B cell (primary cell): Measurements from ENCODE around the gene ITGB6. TPM values are rescaled to one million over a fixed set of nuclear protein-coding genes. Genes with fewer than 3 reads are reported as not detected.

Source experiments
- ATAC-seq: fragments of 200-7000 bp; cut with Tn5 transposase; one replicate; pipeline ENCODE4 v1.10.0; 2021; ENCODE audit warnings: low read depth, mild to moderate bottlenecking, moderate number of reproducible peaks, moderate library complexity
- CTCF ChIA-PET: fragments of 350-600 bp; sonication (Branson Sonifier 250); formaldehyde crosslinking; loops from one replicate; lab custom pipeline; 2021; ENCODE audit warnings: antibody characterized with exemption, inconsistent platforms; lab: Charles Lee
- POLR2A ChIA-PET: fragments of 350-600 bp; sonication (Branson Sonifier 250); formaldehyde crosslinking; loops from one replicate; lab custom pipeline; 2021; ENCODE audit warnings: antibody characterized with exemption; lab: Charles Lee
- DNase-seq: peaks from one replicate; pipeline ENCODE4 v3.0.0; 2013
- H2AFZ ChIP-seq: 2 replicates; pipeline ENCODE4 v1.6.1; 2012; ENCODE audit warnings: mild to moderate bottlenecking, low read depth, low read length; ENCODE audit not compliant: insufficient read depth, poor library complexity, severe bottlenecking
- H3K27ac ChIP-seq, 2 donors: 1 replicate in 1 of 2; 2 replicates in 1 of 2; pipeline ENCODE4 v1.5.1; 2012 to 2013; ENCODE audit warnings: low read length in 2 of 2, mild to moderate bottlenecking in 2 of 2, moderate library complexity in 1 of 2
- H3K27me3 ChIP-seq, 4 experiments: fragments of 200-600 bp in 1 of 4; sonication (generic) in 1 of 4; replicated peaks in 1 of 4; 1 replicate in 2 of 4; 2 replicates in 2 of 4; pipeline versions ENCODE4 v1.6.1 to v1.7.0; 2013 to 2016; ENCODE audit warnings: low read length in 3 of 4, mild to moderate bottlenecking in 2 of 4, mixed read lengths in 1 of 4, moderate library complexity in 1 of 4; ENCODE audit not compliant: insufficient read depth in 4 of 4, control insufficient read depth in 3 of 4; ENCODE audit errors: control extremely low read depth in 1 of 4
- H3K36me3 ChIP-seq, 2 experiments: replicated peaks in 1 of 2; 1 replicate in 1 of 2; 2 replicates in 1 of 2; pipeline versions ENCODE4 v1.6.1 to v1.7.1; 2013; ENCODE audit warnings: low read length in 1 of 2; ENCODE audit not compliant: insufficient read depth in 2 of 2, control insufficient read depth in 1 of 2; ENCODE audit errors: control extremely low read depth in 1 of 2, extremely low read depth in 1 of 2
- H3K4me1 ChIP-seq, 2 donors: fragments of 200-600 bp in 1 of 2; sonication (generic) in 1 of 2; 1 replicate in 1 of 2; 2 replicates in 1 of 2; pipeline versions ENCODE4 v1.5.1 to v1.6.1; 2013 to 2017; ENCODE audit warnings: low read length in 2 of 2; ENCODE audit not compliant: control insufficient read depth in 2 of 2, insufficient read depth in 2 of 2
- H3K4me2 ChIP-seq: replicated peaks from 2 replicates; pipeline ENCODE3; 2012; ENCODE audit warnings: mild to moderate bottlenecking, low read depth, low read length; ENCODE audit not compliant: poor library complexity, severe bottlenecking
- H3K4me3 ChIP-seq, 5 experiments: fragments of 200-600 bp in 1 of 5; sonication (generic) in 1 of 5; 1 replicate in 3 of 5; 2 replicates in 2 of 5; pipeline versions ENCODE4 v1.5.1 to v1.7.0; 2011 to 2016; ENCODE audit warnings: low read length in 4 of 5, mild to moderate bottlenecking in 4 of 5, low read depth in 2 of 5, control low read depth in 1 of 5, moderate library complexity in 1 of 5; ENCODE audit not compliant: insufficient read depth in 1 of 5; ENCODE audit errors: control extremely low read depth in 1 of 5, extremely low read depth in 1 of 5
- H3K79me2 ChIP-seq: fragments of 200-600 bp; sonication (generic); one replicate; pipeline ENCODE4 v1.6.0; 2016; ENCODE audit warnings: low read length; ENCODE audit not compliant: control insufficient read depth, insufficient read depth
- H3K9ac ChIP-seq: fragments of 200-600 bp; sonication (generic); 2 replicates; pipeline ENCODE4 v1.6.1; 2017; ENCODE audit warnings: mild to moderate bottlenecking, low read length, moderate library complexity
- H3K9me3 ChIP-seq, 3 donors: one replicate each; pipeline versions ENCODE4 v1.6.1 to v1.7.1; 2013; ENCODE audit warnings: low read length in 2 of 3; ENCODE audit not compliant: control insufficient read depth in 2 of 3, insufficient read depth in 1 of 3; ENCODE audit errors: control extremely low read depth in 1 of 3
- H4K20me1 ChIP-seq: 2 replicates; pipeline ENCODE4 v1.6.0; 2012; ENCODE audit warnings: mild to moderate bottlenecking, low read length; ENCODE audit not compliant: insufficient read depth, control insufficient read depth, poor library complexity, severe bottlenecking
- H3K27ac Mint-ChIP-seq: one replicate; pipeline ENCODE4 v1.8.0; 2021; ENCODE audit warnings: mixed read lengths
- H3K27me3 Mint-ChIP-seq: one replicate; pipeline ENCODE4 v1.8.0; 2021; ENCODE audit warnings: mixed read lengths
- H3K4me1 Mint-ChIP-seq: one replicate; pipeline ENCODE4 v1.8.0; 2021; ENCODE audit warnings: mixed read lengths
- H3K4me3 Mint-ChIP-seq: one replicate; pipeline ENCODE4 v1.8.0; 2021; ENCODE audit warnings: mixed read lengths
- H3K9me3 Mint-ChIP-seq: one replicate; pipeline ENCODE4 v1.8.0; 2022; ENCODE audit warnings: mixed read lengths; ENCODE audit not compliant: insufficient read depth
- EZH2 ChIP-seq: IDR thresholded peaks from 2 replicates; pipeline ENCODE4 v1.6.1; 2012; ENCODE audit warnings: borderline replicate concordance, low read depth, mild to moderate bottlenecking, moderate library complexity, low read length; ENCODE audit not compliant: insufficient read depth, poor library complexity, severe bottlenecking
- WGBS: methylation state at CpG from one replicate; pipeline ENCODE4 v1.1.5; 2013; ENCODE audit warnings: missing lambda C conversion rate; ENCODE audit not compliant: insufficient coverage; 5-methylcytosine and 5-hydroxymethylcytosine counted together
- intact Hi-C: fragments of 100-400 bp; cut with micrococcal nuclease; formaldehyde crosslinking; loops from one replicate; pipeline ENCODE4 v1.10.0; 2022
- polyA plus RNA-seq: library from polyadenylated mRNA; depleted of rRNA; stranded (reverse); fragments of >200 nt; gene quantifications from 2 replicates; pipeline ENCODE4 v1.2.3, GENCODE V29; 2012
- total RNA-seq, 2 donors: library from RNA; stranded (reverse); fragments of 120-200 nt in 1 of 2; gene quantifications; 1 replicate in 1 of 2; 2 replicates in 1 of 2; pipeline versions ENCODE4 v1.2.3 to v1.2.4, GENCODE V29; 2013 to 2022
- TF ChIP-seq, protein P1 (sequence below): fragments of 200-600 bp; IDR thresholded peaks from one replicate; pipeline ENCODE4 v1.8.0; 2022; ENCODE audit warnings: antibody characterized with exemption, mild to moderate bottlenecking

Gene ITGB6
- total and polyA plus RNA-seq, 2 donors (not counting 1 experiment from before 2014, with no cell fraction given) = not detected

GRCh38 chr2:160206436-160206835, 6.4 kb upstream of the ITGB6 start:
- Mint-ChIP-seq H3K27ac (no peak overlapping the region), H3K4me1 (peaks cover 24% of the 10 kb centered on the region), H3K4me3 (no peak overlapping the region), H3K9me3 (no peaks in the 10 kb centered on the region), H3K27me3 (no peaks in the 10 kb centered on the region)
- no peak for DNase-seq
- 100% methylated on average over 1 of the region's 4 CpGs for WGBS
- Histone ChIP-seq H4K20me1 (no peaks in the 10 kb centered on the region), H3K27ac (no peak overlapping the region), H3K9ac (no peak overlapping the region), H3K4me2 (no peak overlapping the region), H3K36me3 (no peaks in the 10 kb centered on the region), H3K79me2 (no peaks in the 10 kb centered on the region), H3K27me3 (no peaks in the 10 kb centered on the region), H3K4me1 (peaks cover 3 to 8% of the 10 kb centered on the region in 2 donors), H2AFZ (no peak overlapping the region), H3K9me3 (peaks cover 0 to 2% (median 0%) of the 10 kb centered on the region in 3 donors), H3K4me3 (no peak overlapping the region)
- ChIA-PET CTCF (interaction anchor here (1.1 kb wide), 1 partner anchor 24 kb away, joined by 3 read pairs; no protein-coding TSS in a partner anchor), POLR2A (no interaction called here)
- TF ChIP-seq EZH2 = no peak
- intact Hi-C loops = no loop called here
- no peak for ATAC-seq

DNA sequence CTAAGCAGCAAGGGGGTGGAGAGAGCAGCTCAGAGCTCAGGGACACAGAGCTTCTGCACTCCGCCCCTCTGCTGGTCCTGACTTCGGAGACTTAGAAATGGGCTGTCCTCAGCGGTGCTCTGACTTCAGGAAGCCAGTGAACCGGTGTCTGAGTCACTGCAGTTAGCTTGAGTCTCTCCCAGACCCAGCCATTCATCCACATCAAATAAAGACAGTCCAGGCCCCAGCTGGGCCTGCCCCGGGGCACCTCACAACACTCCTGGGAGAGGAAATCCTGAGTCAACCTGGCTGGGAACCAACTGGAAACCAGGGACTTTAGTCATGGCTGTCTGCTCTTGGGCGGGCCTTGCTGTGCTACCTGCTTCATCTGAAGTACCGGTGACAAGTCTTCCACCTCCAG, 5.4 kb upstream of the ITGB6 start:
- POLR2A ChIA-PET = no interaction called here
- H3K27me3 ChIP-seq = no peaks in the 10 kb centered on the region
- H3K36me3 ChIP-seq = no peaks in the 10 kb centered on the region
- no peak overlapping the region for H3K27ac Mint-ChIP-seq
- DNase-seq = no peak
- H3K4me1 ChIP-seq = peaks cover 3 to 4% of the 10 kb centered on the region in 2 donors
- H3K79me2 ChIP-seq = no peaks in the 10 kb centered on the region
- no peak overlapping the region for H3K9ac ChIP-seq
- H3K4me1 Mint-ChIP-seq = peaks cover 19% of the 10 kb centered on the region
- CTCF ChIA-PET = no interaction called here
- H3K9me3 ChIP-seq = peaks cover 0 to 2% (median 0%) of the 10 kb centered on the region in 3 donors
- H4K20me1 ChIP-seq = no peaks in the 10 kb centered on the region
- WGBS = 93% methylated on average over 7 of the region's 7 CpGs
- no peaks in the 10 kb centered on the region for H3K9me3 Mint-ChIP-seq
- H2AFZ ChIP-seq = no peak overlapping the region
- TF ChIP-seq, protein P1, sequence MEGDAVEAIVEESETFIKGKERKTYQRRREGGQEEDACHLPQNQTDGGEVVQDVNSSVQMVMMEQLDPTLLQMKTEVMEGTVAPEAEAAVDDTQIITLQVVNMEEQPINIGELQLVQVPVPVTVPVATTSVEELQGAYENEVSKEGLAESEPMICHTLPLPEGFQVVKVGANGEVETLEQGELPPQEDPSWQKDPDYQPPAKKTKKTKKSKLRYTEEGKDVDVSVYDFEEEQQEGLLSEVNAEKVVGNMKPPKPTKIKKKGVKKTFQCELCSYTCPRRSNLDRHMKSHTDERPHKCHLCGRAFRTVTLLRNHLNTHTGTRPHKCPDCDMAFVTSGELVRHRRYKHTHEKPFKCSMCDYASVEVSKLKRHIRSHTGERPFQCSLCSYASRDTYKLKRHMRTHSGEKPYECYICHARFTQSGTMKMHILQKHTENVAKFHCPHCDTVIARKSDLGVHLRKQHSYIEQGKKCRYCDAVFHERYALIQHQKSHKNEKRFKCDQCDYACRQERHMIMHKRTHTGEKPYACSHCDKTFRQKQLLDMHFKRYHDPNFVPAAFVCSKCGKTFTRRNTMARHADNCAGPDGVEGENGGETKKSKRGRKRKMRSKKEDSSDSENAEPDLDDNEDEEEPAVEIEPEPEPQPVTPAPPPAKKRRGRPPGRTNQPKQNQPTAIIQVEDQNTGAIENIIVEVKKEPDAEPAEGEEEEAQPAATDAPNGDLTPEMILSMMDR = no peak
- TF ChIP-seq EZH2 = no peak
- H3K27ac ChIP-seq = no peak overlapping the region
- H3K4me3 ChIP-seq = no peak overlapping the region
- H3K27me3 Mint-ChIP-seq = no peaks in the 10 kb centered on the region
- no peak overlapping the region for H3K4me3 Mint-ChIP-seq
- intact Hi-C loops = no loop called here
- ATAC-seq = no peak
- no peak overlapping the region for H3K4me2 ChIP-seq
